ENCODE results near the gene CD34.

The CD34 gene

GRCh38 chr1:207837673-207838072 lies 73.3 kb downstream of the CD34 start:
- no peak overlapping the region for H3K4me3 ChIP-seq (ENCODE audit: low read length)
- DNase-seq (ENCODE audit: low read depth): no peak
- TF ChIP-seq CTCF (IDR thresholded peaks at IDR 0.05; ENCODE audit: insufficient read depth, low read depth, low read length, missing control alignments): no peak

GRCh38 chr1:207836591-207837347 lies 74.2 kb downstream of the CD34 start:
- no peak for TF ChIP-seq CTCF (IDR thresholded peaks at IDR 0.05; ENCODE audit: insufficient read depth, low read depth, low read length, missing control alignments)
- no peak overlapping the region for H3K4me3 ChIP-seq (ENCODE audit: low read length)
- DNase-seq (ENCODE audit: low read depth): no peak

GRCh38 chr1:207835958-207836357 lies 75.0 kb downstream of the CD34 start:
- no peak for TF ChIP-seq CTCF (IDR thresholded peaks at IDR 0.05; ENCODE audit: insufficient read depth, low read depth, low read length, missing control alignments)
- no peak for DNase-seq (ENCODE audit: low read depth)
- no peak overlapping the region for H3K4me3 ChIP-seq (ENCODE audit: low read length)

- H3K4me3 ChIP-seq (ENCODE audit: low read length): no peak overlapping the region
- no peak for TF ChIP-seq CTCF (IDR thresholded peaks at IDR 0.05; ENCODE audit: insufficient read depth, low read depth, low read length, missing control alignments)
- no peak for DNase-seq (ENCODE audit: low read depth)
These were observed 76.8 kb downstream of the CD34 start for GRCh38 chr1:207833956-207834660.

GRCh38 chr1:207833381-207833780 lies 77.5 kb downstream of the CD34 start:
- no peak overlapping the region for H3K4me3 ChIP-seq (ENCODE audit: low read length)
- no peak for TF ChIP-seq CTCF (IDR thresholded peaks at IDR 0.05; ENCODE audit: insufficient read depth, low read depth, low read length, missing control alignments)
- DNase-seq (ENCODE audit: low read depth): no peak

GRCh38 chr1:207832796-207833195 lies 78.1 kb downstream of the CD34 start:
- TF ChIP-seq CTCF (IDR thresholded peaks at IDR 0.05; ENCODE audit: insufficient read depth, low read depth, low read length, missing control alignments): no peak
- DNase-seq (ENCODE audit: low read depth): no peak
- no peak overlapping the region for H3K4me3 ChIP-seq (ENCODE audit: low read length)

Measured in epithelial cell of esophagus (primary cell).